GM18499 (cell line): ENCODE measurements around the gene ARF1.

Experiments
- ATAC-seq: cut with Tn5 transposase; IDR thresholded peaks from one replicate; pipeline ENCODE4 v1.9.1; 2021; ENCODE audit warnings: moderate number of reproducible peaks; ENCODE audit not compliant: insufficient read depth, unreplicated experiment

Gene ARF1

GRCh38 chr1:228144193-228144992 is 61.9 kb downstream of the ARF1 start:
- no peak for ATAC-seq

DNA sequence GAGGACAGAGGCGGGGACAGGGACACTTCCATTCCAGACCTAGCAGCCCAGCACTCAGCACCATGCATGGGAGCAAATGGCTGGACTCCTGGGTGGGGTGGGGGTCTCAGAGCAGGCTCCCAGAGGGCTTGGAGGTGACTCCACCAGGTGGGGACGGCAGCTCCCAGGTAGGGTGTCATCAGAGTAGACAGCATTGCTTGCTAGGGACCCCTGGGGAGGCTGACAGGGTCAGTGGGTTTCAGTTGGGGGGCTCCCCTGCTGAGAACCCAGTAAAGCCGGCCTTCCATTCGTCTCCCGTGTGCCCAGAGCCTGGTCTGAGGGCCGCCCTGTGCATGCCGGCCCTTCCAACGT is 62.5 kb downstream of the ARF1 start:
- no peak for ATAC-seq

DNA sequence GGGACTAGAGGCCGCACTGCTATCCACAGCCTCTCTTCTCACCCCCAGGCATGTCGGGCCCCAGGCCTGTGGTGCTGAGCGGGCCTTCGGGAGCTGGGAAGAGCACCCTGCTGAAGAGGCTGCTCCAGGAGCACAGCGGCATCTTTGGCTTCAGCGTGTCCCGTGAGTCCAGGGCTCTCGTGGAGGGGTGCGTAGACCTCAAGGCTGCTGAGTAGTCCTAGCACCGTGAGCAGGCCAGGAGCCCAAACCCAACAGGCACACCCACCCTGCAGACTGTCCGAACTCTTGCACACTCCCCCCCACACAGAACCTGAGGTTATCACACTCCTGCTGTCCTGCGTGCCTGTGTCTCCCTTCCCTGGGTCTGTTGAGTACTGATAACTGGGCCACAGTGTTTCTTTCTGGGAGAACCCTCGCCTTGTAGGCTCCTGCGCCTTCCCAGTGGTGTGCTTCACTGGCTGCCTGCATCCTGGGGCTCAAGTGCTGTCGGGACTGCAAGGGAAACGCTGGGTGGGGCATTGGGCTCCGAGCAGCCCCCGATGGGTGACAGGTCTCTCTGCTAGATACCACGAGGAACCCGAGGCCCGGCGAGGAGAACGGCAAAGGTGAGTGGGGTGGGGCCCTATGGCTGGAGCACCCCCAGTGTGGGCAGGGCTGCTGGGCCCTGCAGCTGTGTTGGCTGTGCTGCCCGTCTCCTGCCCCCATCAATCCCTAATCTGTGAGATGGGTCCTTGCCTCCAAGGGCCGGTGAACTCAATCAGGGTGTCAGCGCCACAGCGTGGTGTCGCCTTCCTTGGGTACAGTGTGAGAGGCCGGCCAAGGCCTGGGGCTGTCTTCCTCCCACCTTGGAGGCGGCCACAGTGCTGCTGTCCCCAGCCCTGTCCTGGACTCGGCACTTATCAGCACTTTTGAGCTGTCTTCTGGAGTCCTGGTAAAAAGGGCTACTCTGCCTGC is 63.2 kb downstream of the ARF1 start:
- no peak for ATAC-seq

DNA sequence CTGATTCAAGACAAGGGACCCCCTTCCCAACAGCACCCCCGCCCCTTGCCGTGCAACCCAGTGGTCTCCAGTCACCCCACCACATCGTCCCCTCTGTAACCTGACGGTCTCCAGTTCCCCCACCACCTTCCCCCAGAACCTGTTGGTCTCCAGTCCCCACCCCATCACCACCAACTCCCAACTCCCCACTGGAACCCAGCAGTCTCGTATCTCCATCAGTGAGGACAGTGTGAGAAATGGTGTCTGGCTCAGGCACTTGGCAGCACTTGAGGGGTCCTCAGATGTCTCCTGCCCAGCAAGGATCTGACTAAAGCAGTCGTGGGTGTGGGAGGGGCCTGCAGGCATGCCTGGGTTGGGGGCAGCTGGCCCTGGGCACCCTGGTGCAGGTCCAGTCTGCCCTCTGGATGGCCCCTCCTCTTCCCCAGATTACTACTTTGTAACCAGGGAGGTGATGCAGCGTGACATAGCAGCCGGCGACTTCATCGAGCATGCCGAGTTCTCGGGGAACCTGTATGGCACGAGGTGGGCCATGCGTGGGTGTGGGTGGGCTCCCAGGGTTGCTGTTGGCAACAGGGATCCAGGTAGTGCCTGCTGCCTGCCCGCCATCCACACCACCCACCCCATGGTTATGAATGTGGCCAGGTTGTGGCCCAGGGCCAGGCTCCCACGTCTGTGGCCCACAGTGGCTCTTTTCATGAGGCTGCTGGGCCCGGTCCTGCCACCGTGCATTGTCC is 64.1 kb downstream of the ARF1 start:
- ATAC-seq = no peak

- ATAC-seq = no peak
Measured at GRCh38 chr1:228147151-228147693, 64.7 kb downstream of the ARF1 start.

DNA sequence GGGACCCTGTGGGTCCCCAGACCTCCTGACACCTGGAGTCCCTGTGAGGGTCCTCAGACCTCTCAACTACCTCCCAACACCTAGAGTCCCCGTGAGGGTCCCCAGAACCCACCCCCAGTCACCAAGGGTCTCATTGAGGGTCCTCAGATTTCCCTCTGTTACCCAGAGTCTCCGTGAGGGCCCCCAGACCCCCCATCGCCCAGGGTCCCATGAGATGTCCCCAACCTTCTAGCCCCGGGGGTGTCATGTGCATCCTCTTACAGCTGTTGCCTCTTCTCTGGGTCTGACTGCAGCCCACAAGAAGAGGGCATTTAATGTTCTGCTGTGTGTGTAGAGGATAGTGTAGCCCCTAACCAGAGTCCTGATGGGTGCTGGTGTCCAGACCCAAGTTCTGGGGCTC is 65.3 kb downstream of the ARF1 start:
- ATAC-seq = no peak

- ATAC-seq = no peak
Measured at GRCh38 chr1:228148196-228148861, 65.8 kb downstream of the ARF1 start.
